K562 (cell line): ENCODE data around the gene HOXA7. TPM values are rescaled to one million over a fixed set of nuclear protein-coding genes. Genes with fewer than 3 reads are reported as not detected.

Experiments
- ATAC-seq: fragments of 200-7000 bp; cut with Tn5 transposase; 3 replicates; pipeline ENCODE4 v1.9.1; 2020; ENCODE audit warnings: moderate library complexity
- BruUV-seq: library from RNA; stranded (reverse); fragments of 400-500 nt; replicated peaks from 2 replicates; lab custom pipeline; 2021; lab: Mats Ljungman, UMichigan
- CTCF ChIA-PET: fragments of 300-600 bp; formaldehyde crosslinking; extraction: SDS; loops from one replicate; lab custom pipeline; 2021; ENCODE audit warnings: low intra/inter-chr PET ratio; lab: Yijun Ruan, JAX
- POLR2A ChIA-PET: fragments of 300-600, 350-650 bp; sonication (Branson Sonifier 250); formaldehyde crosslinking; extraction: SDS; loops from one replicate; lab custom pipeline; 2021; ENCODE audit warnings: antibody characterized with exemption, inconsistent platforms; lab: Yijun Ruan, JAX
- DNase-seq, 4 experiments: peaks; one replicate each; pipeline versions ENCODE4 v3.0.0 to v3.0.0-alpha.2; 2011 to 2018; ENCODE audit warnings: low spot score in 3 of 4, mixed read lengths in 3 of 4; ENCODE audit errors: extremely low read depth in 1 of 4
- FAIRE-seq: peaks from 2 replicates; lab custom pipeline; 2011; peaks lifted over from hg19 to GRCh38; lab: Jason Lieb, UNC
- H2AFZ ChIP-seq: 2 replicates; pipeline ENCODE4 v1.6.0; 2011; ENCODE audit warnings: low read depth, low read length, control low read depth, inconsistent platforms
- H3K27ac ChIP-seq: fragments of 200-600 bp; 3 replicates; pipeline ENCODE4 v1.8.0; 2011; ENCODE audit warnings: low read depth, mild to moderate bottlenecking, control low read depth, inconsistent platforms, low read length, moderate library complexity, mixed read lengths; ENCODE audit errors: extremely low read depth
- H3K27me3 ChIP-seq, 2 experiments: fragments of 300-600 bp in 1 of 2; 2 replicates in 1 of 2; 3 replicates in 1 of 2; pipeline versions ENCODE4 v1.6.0 to v1.8.0; 2011; ENCODE audit warnings: inconsistent platforms in 2 of 2, low read length in 2 of 2, mild to moderate bottlenecking in 1 of 2, mixed read lengths in 1 of 2, moderate library complexity in 1 of 2; ENCODE audit not compliant: control insufficient read depth in 2 of 2, insufficient read depth in 2 of 2
- H3K36me3 ChIP-seq: fragments of 300-600 bp; 3 replicates; pipeline ENCODE4 v1.8.0; 2011; ENCODE audit warnings: mild to moderate bottlenecking, low read length, inconsistent platforms; ENCODE audit not compliant: control insufficient read depth, insufficient read depth
- H3K4me1 ChIP-seq, 2 experiments: fragments of 200-600 bp in 1 of 2; replicated peaks in 1 of 2; 2 replicates in 1 of 2; 3 replicates in 1 of 2; pipeline versions ENCODE4 v1.5.1 to v1.8.0; 2011; ENCODE audit warnings: inconsistent platforms in 2 of 2, low read length in 2 of 2, mild to moderate bottlenecking in 1 of 2, mixed read lengths in 1 of 2, moderate library complexity in 1 of 2; ENCODE audit not compliant: control insufficient read depth in 2 of 2, insufficient read depth in 2 of 2
- H3K4me2 ChIP-seq: 2 replicates; pipeline ENCODE4 v1.6.1; 2011; ENCODE audit warnings: low read length, control low read depth, inconsistent platforms, mixed read lengths; ENCODE audit not compliant: insufficient read depth
- H3K4me3 ChIP-seq: fragments of 200-600 bp; sonication (generic), shearing (Covaris generic); 2 replicates; pipeline ENCODE4 v1.5.1; 2016; ENCODE audit warnings: control low read depth, inconsistent platforms
- H3K79me2 ChIP-seq: fragments of 200-600 bp; 3 replicates; pipeline ENCODE4 v1.8.0; 2011; ENCODE audit warnings: low read length, inconsistent platforms; ENCODE audit not compliant: control insufficient read depth, insufficient read depth
- H3K9ac ChIP-seq, 2 experiments: 2 replicates each; pipeline versions ENCODE4 v1.6.0 to v1.6.1; 2011; ENCODE audit warnings: low read depth in 2 of 2, low read length in 2 of 2, control low read depth in 1 of 2, inconsistent platforms in 1 of 2, mild to moderate bottlenecking in 1 of 2, mixed read lengths in 1 of 2; ENCODE audit not compliant: insufficient read depth in 1 of 2
- H3K9me1 ChIP-seq: one replicate; pipeline ENCODE4 v1.6.0; 2011; ENCODE audit warnings: inconsistent platforms, mild to moderate bottlenecking, low read length, moderate library complexity; ENCODE audit not compliant: control insufficient read depth, insufficient read depth
- H3K9me3 ChIP-seq: replicated peaks from 2 replicates; pipeline ENCODE4 v1.5.1; 2011; ENCODE audit warnings: low read depth, low read length, inconsistent platforms; ENCODE audit not compliant: control insufficient read depth, insufficient read depth
- H4K20me1 ChIP-seq: replicated peaks from 2 replicates; pipeline ENCODE4 v1.6.1; 2011; ENCODE audit warnings: low read length, inconsistent platforms, mixed read lengths; ENCODE audit not compliant: control insufficient read depth, insufficient read depth
- ADNP ChIP-seq: fragments of 200-800 bp; sonication (Bioruptor generic); IDR thresholded peaks from 2 replicates; pipeline ENCODE4 v1.6.1; 2016; ENCODE audit warnings: missing genetic modification characterization, missing compliant biosample characterization
- ARID4B ChIP-seq: sonication (generic); formaldehyde crosslinking; IDR thresholded peaks from 2 replicates; pipeline ENCODE4 v1.8.0; 2022; ENCODE audit warnings: mild to moderate bottlenecking, missing genetic modification reagents
- BRCA1 ChIP-seq, 2 experiments: fragments of 450-650 bp in 1 of 2; sonication (generic) in 1 of 2; formaldehyde crosslinking in 1 of 2; IDR thresholded peaks; 2 replicates each; pipeline versions ENCODE4 v1.5.0 to v1.6.1; 2017 to 2020; ENCODE audit warnings: mild to moderate bottlenecking in 1 of 2, missing genetic modification reagents in 1 of 2
- ETV5 ChIP-seq: sonication (generic); formaldehyde crosslinking; IDR thresholded peaks from 2 replicates; pipeline ENCODE4 v1.4.0; 2020; ENCODE audit warnings: low read depth, mild to moderate bottlenecking, missing genetic modification reagents
- HOXB6 ChIP-seq: fragments of 250-450 bp; sonication (Bioruptor Pico); IDR thresholded peaks from 2 replicates; pipeline ENCODE4 v1.5.1; 2022; ENCODE audit warnings: mild to moderate bottlenecking, borderline replicate concordance
- MYNN ChIP-seq, 2 experiments: sonication (generic); formaldehyde crosslinking in 1 of 2; IDR thresholded peaks; 2 replicates each; pipeline versions ENCODE4 v1.5.0 to v1.6.1; 2016 to 2020; ENCODE audit warnings: antibody characterized with exemption in 1 of 2, missing genetic modification reagents in 1 of 2
- RBM34 ChIP-seq: fragments of 200-400 bp; formaldehyde crosslinking; IDR thresholded peaks from 2 replicates; pipeline ENCODE4 v1.6.1; 2018; ENCODE audit warnings: low read length, borderline replicate concordance; ENCODE audit not compliant: insufficient read depth
- TAF9B ChIP-seq: fragments of 450-650 bp; IDR thresholded peaks from 2 replicates; pipeline ENCODE4 v1.6.1; 2018; ENCODE audit warnings: mild to moderate bottlenecking; ENCODE audit not compliant: partially characterized antibody
- TAL1 ChIP-seq: fragments of 450-650 bp; IDR thresholded peaks from 2 replicates; pipeline ENCODE4 v1.6.1; 2016; ENCODE audit warnings: mild to moderate bottlenecking
- TSC22D4 ChIP-seq: fragments of 450-650 bp; IDR thresholded peaks from 2 replicates; pipeline ENCODE4 v1.6.1; 2016; ENCODE audit warnings: missing genetic modification characterization, missing biosample characterization, control low read depth
- ZNF445 ChIP-seq: fragments of 250-450 bp; sonication (Bioruptor Pico); IDR thresholded peaks from 2 replicates; pipeline ENCODE4 v1.4.0; 2020; ENCODE audit warnings: low read depth, mild to moderate bottlenecking, moderate library complexity
- ZNF668 ChIP-seq: fragments of 250-450 bp; sonication (Bioruptor Pico); IDR thresholded peaks from 2 replicates; pipeline ENCODE4 v1.8.0; 2022; ENCODE audit warnings: mild to moderate bottlenecking, inconsistent platforms
- WGBS: fragments of 100-300 bp; shearing (Covaris generic); methylation state at CpG from one replicate; pipeline ENCODE4 v1.1.6; 2016; ENCODE audit warnings: low coverage, mixed read lengths; ENCODE audit not compliant: insufficient coverage; ENCODE audit errors: missing lambda C conversion rate; 5-methylcytosine and 5-hydroxymethylcytosine counted together
- in situ Hi-C: fragments of 300-500 bp; cut with MboI; formaldehyde crosslinking; loops from 4 replicates; pipeline ENCODE4 v1.15.0; 2018; ENCODE audit warnings: inconsistent platforms, mixed read lengths
- intact Hi-C: fragments of 100-400 bp; cut with micrococcal nuclease; formaldehyde crosslinking; loops from 2 replicates; pipeline ENCODE4 v1.14.2; 2022
- polyA plus RNA-seq, 8 experiments: library from polyadenylated mRNA; depleted of rRNA in 4 of 8; stranded (reverse) in 5 of 8; unstranded in 3 of 8; fragments of >200 nt; fragmentation: Nextera tagmentation in 2 of 8; fragmentation: Illumina TruSeq in 1 of 8; extraction: Ambion mirVana in 2 of 8; extraction: Trizol in 1 of 8; gene quantifications; 2 replicates each; pipeline versions ENCODE4 v1.2.1 to v1.2.3, GENCODE V29; 2011 to 2014; ENCODE audit warnings: inconsistent platforms in 1 of 8, missing spikeins in 1 of 8
- total RNA-seq, 7 experiments: library from RNA; depleted of rRNA in 6 of 7; stranded (reverse); fragments of >200 nt in 6 of 7; fragmentation: Illumina TruSeq in 2 of 7; extraction: Trizol in 2 of 7; gene quantifications; 2 replicates each; pipeline versions ENCODE4 v1.2.1 to v1.2.3, GENCODE V29; 2011 to 2021; ENCODE audit warnings: low replicate concordance in 1 of 7
- TF ChIP-seq, protein P1 (sequence below): fragments of 250-450 bp; sonication (Bioruptor Pico); IDR thresholded peaks from 2 replicates; pipeline ENCODE4 v1.5.1; 2021; ENCODE audit warnings: mild to moderate bottlenecking

HOXA7 gene
- total and polyA plus RNA-seq, 9 of the 15 experiments (the other 6 are each of a cell fraction or from before 2014, with no cell fraction given): not detected

DNA sequence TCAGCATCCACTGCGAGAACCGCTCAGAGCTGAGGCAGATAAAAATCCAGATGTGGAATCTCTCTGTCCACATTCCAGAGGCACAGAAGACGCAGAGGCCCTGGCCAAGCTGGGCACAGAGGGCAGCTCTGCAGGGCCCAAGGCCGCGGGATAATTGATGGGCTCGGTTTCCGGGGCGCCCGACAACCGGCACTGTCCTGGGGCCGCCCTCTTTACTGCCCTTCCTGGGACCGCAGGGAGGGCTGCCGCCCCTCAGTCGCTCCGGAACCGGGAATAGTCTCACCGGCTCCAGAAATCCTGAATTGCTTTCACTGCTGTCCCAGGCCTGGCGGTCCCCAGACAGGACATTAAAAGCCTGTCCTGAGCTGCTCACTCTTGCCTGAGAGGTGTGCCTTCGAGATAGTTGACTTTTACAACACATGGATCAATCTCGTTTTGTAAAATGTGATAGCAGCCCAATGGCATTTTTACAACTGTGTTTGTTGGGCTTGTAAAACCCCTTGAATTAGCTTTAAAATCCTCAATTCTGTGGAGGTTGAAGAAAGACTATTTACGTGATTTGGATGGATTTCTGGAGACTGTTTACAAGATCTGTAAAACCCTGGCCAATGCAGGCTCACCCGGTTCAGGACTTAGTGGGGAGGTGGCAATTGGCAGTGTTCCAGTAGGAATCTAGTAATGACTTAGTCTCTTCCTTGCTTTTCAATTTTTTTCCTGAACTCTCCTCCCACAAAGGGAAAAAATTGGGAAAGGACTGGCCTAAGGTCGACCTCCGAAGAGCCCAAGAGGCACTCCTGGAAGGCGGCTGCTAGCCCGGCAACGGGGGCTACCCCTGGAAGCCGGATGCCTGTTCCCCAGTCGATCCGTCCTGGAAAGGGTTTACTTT, 7.5 kb downstream of the HOXA7 start:
- Histone ChIP-seq H3K9me1 (no peaks in the 10 kb centered on the region), H3K9ac (no peak overlapping the region), H3K4me2 (no peak overlapping the region), H3K27ac (no peak overlapping the region), H3K36me3 (no peaks in the 10 kb centered on the region), H2AFZ (no peak overlapping the region), H3K79me2 (no peaks in the 10 kb centered on the region), H3K4me1 (peaks cover 0 to 29% of the 10 kb centered on the region in 2 experiments; a peak in 2 of 5 replicates), H4K20me1 (no peaks in the 10 kb centered on the region), H3K9me3 (no peaks in the 10 kb centered on the region), H3K4me3 (no peak overlapping the region)
- POLR2A ChIA-PET: interaction anchor here (0.6 kb wide), 2 partner anchors 21 to 769 kb away, joined by 3 to 4 read pairs; no protein-coding TSS in a partner anchor
- CTCF ChIA-PET: no interaction called here
- 2% methylated on average over 29 of the region's 30 CpGs for WGBS
- ATAC-seq (no peak), FAIRE-seq (no peak), DNase-seq (no peak)
- in situ Hi-C loops: loop anchor here (10.0 kb wide), 1 partner anchor 294 kb away; no protein-coding TSS in a partner anchor
- no TSS peak for BruUV-seq
- no peak for TF ChIP-seq RBM34
- TF ChIP-seq HOXB6: no peak
- no peak for TF ChIP-seq TAL1
- no peak for TF ChIP-seq MYNN (IDR thresholded peaks at IDR 0.05)
- TF ChIP-seq MYNN (CRISPR knock-in tag; IDR thresholded peaks at IDR 0.05): no peak
- TF ChIP-seq ARID4B: no peak
- TF ChIP-seq ZNF445 (CRISPR knock-in tag): no peak
- no peak for TF ChIP-seq TAF9B
- no peak for TF ChIP-seq TSC22D4 (tag)
- TF ChIP-seq ADNP (tag): no peak
- TF ChIP-seq BRCA1 (IDR thresholded peaks at IDR 0.05): no peak
- TF ChIP-seq BRCA1 (CRISPR knock-in tag; IDR thresholded peaks at IDR 0.05): no peak
- TF ChIP-seq, protein P1, sequence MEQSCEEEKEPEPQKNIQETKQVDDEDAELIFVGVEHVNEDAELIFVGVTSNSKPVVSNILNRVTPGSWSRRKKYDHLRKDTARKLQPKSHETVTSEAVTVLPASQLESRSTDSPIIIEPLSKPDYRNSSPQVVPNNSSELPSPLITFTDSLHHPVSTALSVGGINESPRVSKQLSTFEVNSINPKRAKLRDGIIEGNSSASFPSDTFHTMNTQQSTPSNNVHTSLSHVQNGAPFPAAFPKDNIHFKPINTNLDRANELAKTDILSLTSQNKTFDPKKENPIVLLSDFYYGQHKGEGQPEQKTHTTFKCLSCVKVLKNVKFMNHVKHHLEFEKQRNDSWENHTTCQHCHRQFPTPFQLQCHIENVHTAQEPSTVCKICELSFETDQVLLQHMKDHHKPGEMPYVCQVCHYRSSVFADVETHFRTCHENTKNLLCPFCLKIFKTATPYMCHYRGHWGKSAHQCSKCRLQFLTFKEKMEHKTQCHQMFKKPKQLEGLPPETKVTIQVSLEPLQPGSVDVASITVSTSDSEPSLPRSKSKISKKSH (CRISPR knock-in tag): no peak
- TF ChIP-seq ZNF668 (CRISPR knock-in tag): no peak
- no peak for TF ChIP-seq ETV5 (CRISPR knock-in tag)
- TF ChIP-seq, all 486 proteins: peak for 0
- intact Hi-C loops: no loop called here
- H3K27me3 ChIP-seq: peaks cover 55 to 92% of the 10 kb centered on the region in 2 experiments
